HEK293 (cell line): ENCODE data around the gene SIGLEC6.

ENCODE experiments used
- CTCF ChIA-PET: fragments of 350-600 bp; formaldehyde crosslinking; extraction: SDS; loops from one replicate; lab custom pipeline; 2021; ENCODE audit warnings: antibody characterized with exemption; lab: Yijun Ruan, JAX
- POLR2A ChIA-PET: fragments of 300-600 bp; formaldehyde crosslinking; extraction: SDS; loops from one replicate; lab custom pipeline; 2020; ENCODE audit warnings: antibody characterized with exemption, inconsistent platforms; lab: Yijun Ruan, JAX
- H3K27ac ChIP-seq: fragments of 200-500 bp; sonication (Bioruptor generic); 2 replicates; pipeline ENCODE4 v1.5.1; 2014; ENCODE audit warnings: low read depth, low read length, control low read depth, inconsistent platforms; ENCODE audit errors: extremely low read depth
- H3K36me3 ChIP-seq, 2 experiments: fragments of 200-500 bp in 1 of 2; sonication (Bioruptor generic) in 1 of 2; 1 replicate in 1 of 2; 2 replicates in 1 of 2; pipeline ENCODE4 v1.5.1; 2014 to 2017; ENCODE audit warnings: inconsistent platforms in 2 of 2, low read length in 2 of 2; ENCODE audit not compliant: control insufficient read depth in 2 of 2, insufficient read depth in 1 of 2
- H3K4me1 ChIP-seq: fragments of 200-500 bp; sonication (Bioruptor generic); 2 replicates; pipeline ENCODE4 v1.5.1; 2014; ENCODE audit warnings: mild to moderate bottlenecking, low read length, inconsistent platforms; ENCODE audit not compliant: control insufficient read depth, insufficient read depth
- H3K4me3 ChIP-seq: 2 replicates; pipeline ENCODE4 v1.5.1; 2011; ENCODE audit warnings: low read depth, mild to moderate bottlenecking, control low read depth, low read length, moderate library complexity
- H3K9me3 ChIP-seq: fragments of 200-500 bp; sonication (Bioruptor generic); 2 replicates; pipeline ENCODE4 v1.5.1; 2014; ENCODE audit warnings: low read depth, low read length, inconsistent platforms; ENCODE audit not compliant: control insufficient read depth, insufficient read depth
- BCL11A ChIP-seq: fragments of 450-650 bp; formaldehyde crosslinking; IDR thresholded peaks from 2 replicates; pipeline ENCODE4 v1.5.1; 2016; ENCODE audit warnings: low read depth, missing biosample characterization, missing genetic modification characterization
- HOXC10 ChIP-seq: sonication (generic); formaldehyde crosslinking; IDR thresholded peaks from 2 replicates; pipeline ENCODE4 v1.8.1; 2023; ENCODE audit warnings: mild to moderate bottlenecking, missing genetic modification reagents
- KLF10 ChIP-seq: fragments of 450-650 bp; IDR thresholded peaks from 2 replicates; pipeline ENCODE4 v1.5.1; 2018; ENCODE audit warnings: missing biosample characterization, mild to moderate bottlenecking, missing genetic modification characterization
- WT1 ChIP-seq: fragments of 450-650 bp; formaldehyde crosslinking; IDR thresholded peaks from 2 replicates; pipeline ENCODE4 v1.5.1; 2016; ENCODE audit warnings: missing biosample characterization, missing genetic modification characterization
- ZFP41 ChIP-seq: fragments of 450-650 bp; formaldehyde crosslinking; IDR thresholded peaks from 2 replicates; pipeline ENCODE4 v1.5.1; 2016; ENCODE audit warnings: missing biosample characterization, missing genetic modification characterization, borderline replicate concordance
- ZIC2 ChIP-seq: fragments of 450-650 bp; formaldehyde crosslinking; IDR thresholded peaks from 2 replicates; pipeline ENCODE4 v1.5.1; 2016; ENCODE audit warnings: missing biosample characterization, missing genetic modification characterization
- ZNF146 ChIP-seq: fragments of 450-650 bp; formaldehyde crosslinking; IDR thresholded peaks from 2 replicates; pipeline ENCODE4 v1.5.1; 2016; ENCODE audit warnings: missing biosample characterization, missing genetic modification characterization
- ZNF341 ChIP-seq: fragments of 450-650 bp; formaldehyde crosslinking; IDR thresholded peaks from 2 replicates; pipeline ENCODE4; 2016; ENCODE audit warnings: low read depth, missing biosample characterization, missing genetic modification characterization
- ZNF366 ChIP-seq: fragments of 450-650 bp; formaldehyde crosslinking; conservative IDR thresholded peaks from 2 replicates; pipeline ENCODE4 v1.5.1; 2016; ENCODE audit warnings: missing biosample characterization, missing genetic modification characterization
- ZNF391 ChIP-seq: fragments of 450-650 bp; formaldehyde crosslinking; IDR thresholded peaks from 2 replicates; pipeline ENCODE4 v1.5.1; 2016; ENCODE audit warnings: low read depth, missing biosample characterization, missing genetic modification characterization, borderline replicate concordance
- ZNF423 ChIP-seq: fragments of 450-650 bp; formaldehyde crosslinking; IDR thresholded peaks from 2 replicates; pipeline ENCODE4 v1.5.1; 2016; ENCODE audit warnings: missing biosample characterization, missing genetic modification characterization
- ZNF660 ChIP-seq: fragments of 450-650 bp; IDR thresholded peaks from 2 replicates; pipeline ENCODE4 v1.5.1; 2018; ENCODE audit warnings: missing biosample characterization, mild to moderate bottlenecking, missing genetic modification characterization
- ZNF791 ChIP-seq: fragments of 450-650 bp; formaldehyde crosslinking; IDR thresholded peaks from 2 replicates; pipeline ENCODE4 v1.5.1; 2016; ENCODE audit warnings: missing biosample characterization, missing genetic modification characterization
- ZNF843 ChIP-seq: fragments of 450-650 bp; formaldehyde crosslinking; IDR thresholded peaks from 2 replicates; pipeline ENCODE4 v1.5.1; 2016; ENCODE audit warnings: missing biosample characterization, missing genetic modification characterization
- ZSCAN16 ChIP-seq: fragments of 450-650 bp; formaldehyde crosslinking; IDR thresholded peaks from 2 replicates; pipeline ENCODE4 v1.5.1; 2016; ENCODE audit warnings: missing biosample characterization, missing genetic modification characterization
- TF ChIP-seq, protein P1 (sequence below): fragments of 450-650 bp; formaldehyde crosslinking; IDR thresholded peaks from 2 replicates; pipeline ENCODE4 v1.5.1; 2017; ENCODE audit warnings: missing biosample characterization, missing genetic modification characterization
- TF ChIP-seq, protein P2 (sequence below): fragments of 450-650 bp; formaldehyde crosslinking; IDR thresholded peaks from 2 replicates; pipeline ENCODE4 v1.5.1; 2016; ENCODE audit warnings: missing biosample characterization, missing genetic modification characterization
- TF ChIP-seq, protein P3 (sequence below): fragments of 450-650 bp; formaldehyde crosslinking; IDR thresholded peaks from 2 replicates; pipeline ENCODE4 v1.5.1; 2017; ENCODE audit warnings: missing biosample characterization, missing genetic modification characterization

Gene SIGLEC6

DNA sequence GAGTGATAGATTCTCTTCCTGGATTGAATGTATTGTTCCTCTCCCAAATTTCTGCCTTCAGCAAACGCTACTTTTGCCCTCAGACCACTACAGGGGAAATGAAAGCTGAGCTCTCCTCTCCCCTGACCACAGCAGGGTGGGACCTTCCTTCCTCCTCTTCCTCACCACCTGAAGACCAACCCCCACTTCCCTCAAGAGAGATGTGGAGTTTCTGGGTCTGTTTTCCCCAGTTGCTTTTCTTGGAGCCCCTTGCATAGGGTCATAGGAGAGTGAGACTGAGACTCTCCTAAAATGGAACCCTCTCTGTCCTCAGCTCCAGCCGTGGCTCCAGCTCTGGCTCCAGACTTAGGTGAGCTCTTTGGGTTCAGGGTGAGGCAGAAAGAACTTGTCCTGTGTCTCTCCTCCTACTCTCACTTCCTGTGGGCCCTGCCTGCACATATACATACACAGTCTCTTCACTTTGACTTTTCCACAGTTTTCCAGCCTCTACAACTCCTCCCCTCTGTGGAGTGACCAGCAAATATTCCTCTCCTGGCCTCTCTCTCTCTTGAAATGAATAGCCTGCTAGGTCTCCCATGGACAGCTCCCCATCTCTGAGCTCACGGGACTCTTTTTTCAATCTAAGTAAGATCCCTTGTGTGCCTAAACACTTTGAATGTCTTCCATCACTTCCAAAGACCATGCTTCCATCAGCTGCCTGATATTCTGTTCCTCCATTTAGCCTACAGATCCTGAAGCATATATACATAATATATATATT is 20.4 kb upstream of the SIGLEC6 start:
- no peak for TF ChIP-seq ZNF146 (tag by site-specific recombination)
- TF ChIP-seq ZNF341, result no peak
- TF ChIP-seq WT1 (tag by site-specific recombination), result no peak
- TF ChIP-seq, protein P1, sequence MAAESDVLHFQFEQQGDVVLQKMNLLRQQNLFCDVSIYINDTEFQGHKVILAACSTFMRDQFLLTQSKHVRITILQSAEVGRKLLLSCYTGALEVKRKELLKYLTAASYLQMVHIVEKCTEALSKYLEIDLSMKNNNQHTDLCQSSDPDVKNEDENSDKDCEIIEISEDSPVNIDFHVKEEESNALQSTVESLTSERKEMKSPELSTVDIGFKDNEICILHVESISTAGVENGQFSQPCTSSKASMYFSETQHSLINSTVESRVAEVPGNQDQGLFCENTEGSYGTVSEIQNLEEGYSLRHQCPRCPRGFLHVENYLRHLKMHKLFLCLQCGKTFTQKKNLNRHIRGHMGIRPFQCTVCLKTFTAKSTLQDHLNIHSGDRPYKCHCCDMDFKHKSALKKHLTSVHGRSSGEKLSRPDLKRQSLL (tag by site-specific recombination), result no peak
- TF ChIP-seq, protein P2, sequence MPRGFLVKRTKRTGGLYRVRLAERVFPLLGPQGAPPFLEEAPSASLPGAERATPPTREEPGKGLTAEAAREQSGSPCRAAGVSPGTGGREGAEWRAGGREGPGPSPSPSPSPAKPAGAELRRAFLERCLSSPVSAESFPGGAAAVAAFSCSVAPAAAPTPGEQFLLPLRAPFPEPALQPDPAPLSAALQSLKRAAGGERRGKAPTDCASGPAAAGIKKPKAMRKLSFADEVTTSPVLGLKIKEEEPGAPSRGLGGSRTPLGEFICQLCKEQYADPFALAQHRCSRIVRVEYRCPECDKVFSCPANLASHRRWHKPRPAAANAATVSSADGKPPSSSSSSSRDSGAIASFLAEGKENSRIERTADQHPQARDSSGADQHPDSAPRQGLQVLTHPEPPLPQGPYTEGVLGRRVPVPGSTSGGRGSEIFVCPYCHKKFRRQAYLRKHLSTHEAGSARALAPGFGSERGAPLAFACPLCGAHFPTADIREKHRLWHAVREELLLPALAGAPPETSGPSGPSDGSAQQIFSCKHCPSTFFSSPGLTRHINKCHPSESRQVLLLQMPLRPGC, result no peak
- Histone ChIP-seq H3K36me3 (no peaks in the 10 kb centered on the region), H3K4me3 (no peak overlapping the region), H3K9me3 (no peaks in the 10 kb centered on the region), H3K4me1 (no peaks in the 10 kb centered on the region), H3K27ac (no peak overlapping the region)
- ChIA-PET POLR2A (interaction anchor here (0.6 kb wide), 1 partner anchor 1026 kb away, joined by 4 read pairs; no protein-coding TSS in a partner anchor), CTCF (interaction anchor here (0.6 to 1.0 kb wide), 2 partner anchors 56 to 128 kb away, joined by 3 to 4 read pairs; no protein-coding TSS in a partner anchor)

DNA sequence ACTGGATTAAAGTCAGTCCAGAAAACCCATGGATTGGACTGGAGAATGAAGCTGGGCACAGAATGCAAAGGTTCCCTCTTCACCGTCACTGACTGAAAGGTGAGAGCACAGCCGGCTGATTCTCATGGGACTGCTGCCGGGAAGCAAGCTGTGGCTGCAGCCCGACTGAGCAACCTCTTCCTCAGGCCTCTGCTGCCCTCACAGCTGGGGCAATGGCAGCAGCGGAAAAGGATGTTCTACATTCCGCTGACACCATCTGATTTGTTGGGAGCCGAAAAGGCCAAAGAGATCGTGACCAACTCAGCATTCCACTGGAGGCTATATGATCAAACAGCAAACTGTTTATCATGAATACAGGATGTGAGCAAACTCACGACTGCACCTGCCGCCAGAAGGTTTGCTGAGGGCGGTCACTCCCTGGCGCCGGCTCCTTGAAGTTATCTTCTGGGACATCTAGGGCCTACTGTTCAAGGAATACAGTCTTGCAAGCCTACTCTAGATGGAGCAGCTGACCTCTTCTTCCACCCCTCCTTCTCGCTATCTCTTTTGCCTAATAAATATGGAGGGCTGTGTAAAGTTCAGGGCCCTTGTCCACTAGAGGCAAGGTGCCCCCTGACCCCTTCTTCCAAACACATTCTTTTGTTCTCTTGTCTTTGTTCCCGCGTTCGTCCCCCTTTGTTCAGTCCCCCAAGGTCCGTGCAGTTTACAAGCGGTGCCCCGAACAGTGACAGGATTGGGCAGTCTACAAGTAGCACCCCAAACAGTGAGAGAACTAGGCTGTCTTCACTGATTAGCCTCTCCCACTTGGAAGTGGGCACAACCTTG is 19.6 kb upstream of the SIGLEC6 start:
- no peaks in the 10 kb centered on the region for H3K36me3 ChIP-seq
- no peak overlapping the region for H3K4me3 ChIP-seq
- TF ChIP-seq ZNF366 (tag by site-specific recombination) (no peak), ZSCAN16 (tag by site-specific recombination) (no peak), ZIC2 (tag by site-specific recombination) (no peak), ZNF843 (tag by site-specific recombination) (no peak), ZFP41 (no peak), HOXC10 (no peak), ZNF391 (tag by site-specific recombination) (no peak), BCL11A (tag by site-specific recombination) (no peak), ZNF791 (tag by site-specific recombination) (no peak), ZNF423 (no peak), ZNF660 (no peak), KLF10 (tag by site-specific recombination) (no peak)
- TF ChIP-seq, protein P3, sequence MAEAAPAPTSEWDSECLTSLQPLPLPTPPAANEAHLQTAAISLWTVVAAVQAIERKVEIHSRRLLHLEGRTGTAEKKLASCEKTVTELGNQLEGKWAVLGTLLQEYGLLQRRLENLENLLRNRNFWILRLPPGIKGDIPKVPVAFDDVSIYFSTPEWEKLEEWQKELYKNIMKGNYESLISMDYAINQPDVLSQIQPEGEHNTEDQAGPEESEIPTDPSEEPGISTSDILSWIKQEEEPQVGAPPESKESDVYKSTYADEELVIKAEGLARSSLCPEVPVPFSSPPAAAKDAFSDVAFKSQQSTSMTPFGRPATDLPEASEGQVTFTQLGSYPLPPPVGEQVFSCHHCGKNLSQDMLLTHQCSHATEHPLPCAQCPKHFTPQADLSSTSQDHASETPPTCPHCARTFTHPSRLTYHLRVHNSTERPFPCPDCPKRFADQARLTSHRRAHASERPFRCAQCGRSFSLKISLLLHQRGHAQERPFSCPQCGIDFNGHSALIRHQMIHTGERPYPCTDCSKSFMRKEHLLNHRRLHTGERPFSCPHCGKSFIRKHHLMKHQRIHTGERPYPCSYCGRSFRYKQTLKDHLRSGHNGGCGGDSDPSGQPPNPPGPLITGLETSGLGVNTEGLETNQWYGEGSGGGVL (tag by site-specific recombination), result no peak
- CTCF ChIA-PET, result no interaction called here
- H3K27ac ChIP-seq, result no peak overlapping the region
- H3K9me3 ChIP-seq, result no peaks in the 10 kb centered on the region
- H3K4me1 ChIP-seq, result no peaks in the 10 kb centered on the region
- POLR2A ChIA-PET, result no interaction called here
